Measurements from ENCODE around the gene MFSD6. TPM values are rescaled to one million over a fixed set of nuclear protein-coding genes. Genes with fewer than 3 reads are reported as not detected.
"Not testable (repeated sequence)": the region's sequence is repeated elsewhere in the genome, so short reads cannot be mapped to it uniquely, and the experiment has no call there.

MFSD6 gene
- total RNA-seq, 4 donors from 2014 or later: 40.4 to 184 (median 119) TPM

DNA sequence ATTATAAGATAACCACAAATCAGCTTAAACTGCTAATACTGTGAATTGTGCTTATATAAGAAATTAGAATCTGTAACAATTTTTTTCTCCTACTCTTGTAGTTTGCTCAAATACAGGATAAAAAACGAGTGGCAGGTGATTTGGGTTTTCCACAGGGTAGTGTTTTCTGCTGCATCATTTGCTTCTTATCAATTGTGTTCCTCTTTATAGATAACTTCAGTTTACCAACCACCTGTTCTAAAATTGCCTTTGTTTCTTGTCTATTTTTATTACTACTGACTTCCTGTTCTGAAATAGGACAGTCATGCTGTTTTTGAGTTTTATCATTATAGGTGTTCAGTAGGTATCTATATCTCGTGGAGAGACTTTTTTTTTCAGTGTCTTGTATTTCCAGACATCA, 56.9 kb downstream of the MFSD6 start:
- DNase-seq: no peak
- Histone ChIP-seq H3K36me3 (no peaks in the 10 kb centered on the region), H3K4me3 (no peak overlapping the region), H3K27ac (no peak overlapping the region), H3K9me3 (no peaks in the 10 kb centered on the region), H3K4me1 (peaks cover 0 to 29% (median 0%) of the 10 kb centered on the region in 4 donors), H3K27me3 (no peaks in the 10 kb centered on the region)
- TF ChIP-seq, protein P1, sequence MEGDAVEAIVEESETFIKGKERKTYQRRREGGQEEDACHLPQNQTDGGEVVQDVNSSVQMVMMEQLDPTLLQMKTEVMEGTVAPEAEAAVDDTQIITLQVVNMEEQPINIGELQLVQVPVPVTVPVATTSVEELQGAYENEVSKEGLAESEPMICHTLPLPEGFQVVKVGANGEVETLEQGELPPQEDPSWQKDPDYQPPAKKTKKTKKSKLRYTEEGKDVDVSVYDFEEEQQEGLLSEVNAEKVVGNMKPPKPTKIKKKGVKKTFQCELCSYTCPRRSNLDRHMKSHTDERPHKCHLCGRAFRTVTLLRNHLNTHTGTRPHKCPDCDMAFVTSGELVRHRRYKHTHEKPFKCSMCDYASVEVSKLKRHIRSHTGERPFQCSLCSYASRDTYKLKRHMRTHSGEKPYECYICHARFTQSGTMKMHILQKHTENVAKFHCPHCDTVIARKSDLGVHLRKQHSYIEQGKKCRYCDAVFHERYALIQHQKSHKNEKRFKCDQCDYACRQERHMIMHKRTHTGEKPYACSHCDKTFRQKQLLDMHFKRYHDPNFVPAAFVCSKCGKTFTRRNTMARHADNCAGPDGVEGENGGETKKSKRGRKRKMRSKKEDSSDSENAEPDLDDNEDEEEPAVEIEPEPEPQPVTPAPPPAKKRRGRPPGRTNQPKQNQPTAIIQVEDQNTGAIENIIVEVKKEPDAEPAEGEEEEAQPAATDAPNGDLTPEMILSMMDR (IDR thresholded peaks at IDR 0.05): no peak
- no peak for TF ChIP-seq POLR2A (IDR thresholded peaks at IDR 0.05)

DNA sequence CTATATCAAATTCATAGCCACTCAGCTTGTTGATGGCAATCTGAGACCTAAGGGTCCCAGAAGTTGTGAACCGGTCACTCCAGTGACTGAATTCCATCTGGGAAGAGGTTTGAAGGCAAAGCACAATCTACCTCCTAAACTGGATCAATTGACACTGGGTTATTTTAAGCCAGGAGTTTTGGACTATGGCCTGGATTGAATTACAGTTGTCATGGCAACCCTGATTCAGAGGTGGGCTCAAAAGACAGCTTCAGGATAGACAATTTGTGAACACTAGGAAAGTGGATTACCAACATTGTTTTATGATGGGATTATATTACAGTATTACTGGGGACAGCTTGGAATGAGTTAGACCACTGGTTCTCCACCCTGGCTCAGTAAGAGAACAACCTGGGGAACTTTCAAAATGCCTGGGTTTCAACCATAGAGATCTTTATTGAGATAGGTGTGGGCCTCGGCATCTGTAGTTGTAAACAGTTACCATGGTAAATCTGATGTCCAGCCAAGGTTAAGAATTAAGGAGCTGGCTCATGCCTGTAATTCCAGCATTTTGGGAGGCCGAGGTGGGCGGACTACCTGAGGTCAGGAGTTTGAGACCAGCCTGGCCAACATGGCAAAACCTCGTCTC, 58.8 kb downstream of the MFSD6 start:
- Histone ChIP-seq H3K27ac (peak overlapping the region in 2 of 4 donors; percentile 51 to 69), H3K36me3 (peaks cover 0 to 9% (median 0%) of the 10 kb centered on the region in 3 donors), H3K4me1 (peaks cover 0 to 32% (median 0%) of the 10 kb centered on the region in 4 donors), H3K27me3 (no peaks in the 10 kb centered on the region), H3K4me3 (no peak overlapping the region), H3K9me3 (no peaks in the 10 kb centered on the region)
- TF ChIP-seq, protein P1 (IDR thresholded peaks at IDR 0.05): no peak
- no peak for TF ChIP-seq POLR2A (IDR thresholded peaks at IDR 0.05)
- no peak for DNase-seq

DNA sequence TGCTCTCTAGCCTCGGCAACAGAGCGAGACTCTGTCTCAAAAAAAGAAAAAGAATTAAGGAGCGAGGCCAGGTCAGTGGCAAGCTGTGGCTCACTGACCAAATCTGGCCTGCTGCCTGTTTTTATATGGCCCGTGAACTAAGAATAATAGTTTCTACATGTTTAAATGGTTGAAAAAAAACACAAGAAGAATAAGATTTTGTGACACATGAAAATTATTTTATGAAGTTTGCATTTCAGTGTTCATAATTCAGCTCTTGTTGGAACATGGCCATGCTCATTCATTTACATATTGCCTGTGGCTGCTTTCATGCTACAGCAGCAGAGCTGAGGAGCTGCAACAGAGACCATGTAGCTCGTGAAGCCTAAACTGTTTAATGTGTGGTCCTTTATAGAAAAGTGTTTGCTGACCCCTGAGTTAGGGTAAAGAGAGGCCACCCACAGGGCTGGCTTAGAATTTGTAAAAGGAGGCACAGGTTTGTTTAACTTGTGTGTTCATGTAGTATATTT, 59.5 kb downstream of the MFSD6 start:
- peak overlapping the region in 2 of 4 donors; percentile 51 to 69 for H3K27ac ChIP-seq
- DNase-seq: no peak
- no peaks in the 10 kb centered on the region for H3K27me3 ChIP-seq
- H3K4me3 ChIP-seq: no peak overlapping the region
- peaks cover 0 to 32% (median 0%) of the 10 kb centered on the region in 4 donors for H3K4me1 ChIP-seq
- TF ChIP-seq, protein P1 (IDR thresholded peaks at IDR 0.05): no peak
- TF ChIP-seq POLR2A (IDR thresholded peaks at IDR 0.05): no peak
- H3K36me3 ChIP-seq: peaks cover 0 to 9% (median 0%) of the 10 kb centered on the region in 3 donors
- H3K9me3 ChIP-seq: no peaks in the 10 kb centered on the region

DNA sequence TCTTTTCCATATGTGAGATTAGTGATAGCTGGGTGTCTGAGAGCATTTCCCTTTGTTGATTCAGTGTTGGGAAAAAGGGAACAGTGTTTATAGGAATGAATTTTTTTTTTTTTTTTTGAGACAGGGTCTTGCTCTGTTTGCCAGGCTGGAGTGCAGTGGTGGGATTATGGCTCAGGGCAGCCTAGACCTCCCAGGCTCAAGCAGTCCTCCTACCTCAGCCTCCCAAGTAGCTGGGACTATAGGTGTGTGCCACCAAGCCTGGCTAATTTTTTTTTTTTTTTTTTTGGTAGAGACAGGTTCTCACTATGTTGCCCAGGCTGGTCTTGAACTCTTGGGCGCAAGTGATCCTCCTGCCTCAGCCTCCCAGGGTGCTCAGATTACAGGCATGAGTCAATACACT, 60.2 kb downstream of the MFSD6 start:
- H3K27ac ChIP-seq: peak overlapping the region in 1 of 4 donors; percentile 69
- DNase-seq, H3K4me3 ChIP-seq, H3K36me3 ChIP-seq, H3K9me3 ChIP-seq, H3K27me3 ChIP-seq: not testable (repeated sequence)
- H3K4me1 ChIP-seq: peaks cover 0 to 32% (median 0%) of the 10 kb centered on the region in 4 donors

DNA sequence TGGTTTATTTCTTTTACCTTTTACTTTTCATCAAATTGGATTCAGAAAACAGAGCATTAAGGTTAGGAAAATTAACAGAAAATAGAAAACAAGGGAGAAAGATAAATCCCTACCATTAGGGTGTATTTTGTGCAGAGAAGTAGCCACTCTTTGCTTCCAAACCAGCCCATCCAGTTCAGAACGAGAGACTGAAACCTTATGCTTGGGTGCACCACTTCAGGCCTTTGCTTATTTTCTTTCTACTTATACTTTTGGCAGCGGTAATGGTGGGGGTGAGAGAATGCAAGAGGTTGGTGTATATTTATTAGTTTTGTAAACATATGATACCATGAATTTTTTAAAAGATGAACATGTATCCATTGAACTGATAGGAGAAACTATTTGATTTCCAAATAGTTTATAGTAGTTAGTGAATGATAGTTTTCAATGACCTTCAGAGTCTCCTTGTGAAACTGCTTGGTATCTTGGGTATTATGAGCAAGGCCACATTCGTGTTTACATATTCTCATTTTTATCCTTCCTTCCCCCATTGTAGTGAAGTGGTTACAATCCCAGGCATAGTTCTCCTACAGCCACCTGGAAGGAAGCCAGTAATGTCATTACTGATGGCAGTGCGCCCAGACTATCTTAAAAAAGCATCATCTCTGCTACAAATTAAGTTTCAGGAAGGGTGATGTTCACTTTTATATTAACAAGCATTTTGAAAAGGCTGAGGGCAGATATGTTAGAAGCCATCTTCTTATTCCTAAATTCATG, 60.8 kb downstream of the MFSD6 start:
- peaks cover 0 to 32% (median 0%) of the 10 kb centered on the region in 4 donors for H3K4me1 ChIP-seq
- no peak overlapping the region for H3K4me3 ChIP-seq

More for the DNA sequence above, 60.8 kb downstream of the MFSD6 start:
- DNase-seq: peak in 1 of 3 donors; percentile 75
- peak overlapping the region in 2 of 4 donors; percentile 48 to 69 for H3K27ac ChIP-seq
- TF ChIP-seq POLR2A (IDR thresholded peaks at IDR 0.05): no peak
- TF ChIP-seq, protein P1 (IDR thresholded peaks at IDR 0.05): no peak
- no peaks in the 10 kb centered on the region for H3K27me3 ChIP-seq
- no peaks in the 10 kb centered on the region for H3K9me3 ChIP-seq
- peaks cover 0 to 9% (median 0%) of the 10 kb centered on the region in 3 donors for H3K36me3 ChIP-seq

Data from Peyer's patch (tissue), 4 donors.